GM19043 (cell line): ENCODE results near the gene RESP18.
"Not testable (repeated sequence)": the region's sequence is repeated elsewhere in the genome, so short reads cannot be mapped to it uniquely, and the experiment has no call there.

Source experiments
- ATAC-seq: cut with Tn5 transposase; IDR thresholded peaks from one replicate; pipeline ENCODE4 v1.9.1; 2021; ENCODE audit warnings: low read depth; ENCODE audit not compliant: unreplicated experiment

Gene RESP18

DNA sequence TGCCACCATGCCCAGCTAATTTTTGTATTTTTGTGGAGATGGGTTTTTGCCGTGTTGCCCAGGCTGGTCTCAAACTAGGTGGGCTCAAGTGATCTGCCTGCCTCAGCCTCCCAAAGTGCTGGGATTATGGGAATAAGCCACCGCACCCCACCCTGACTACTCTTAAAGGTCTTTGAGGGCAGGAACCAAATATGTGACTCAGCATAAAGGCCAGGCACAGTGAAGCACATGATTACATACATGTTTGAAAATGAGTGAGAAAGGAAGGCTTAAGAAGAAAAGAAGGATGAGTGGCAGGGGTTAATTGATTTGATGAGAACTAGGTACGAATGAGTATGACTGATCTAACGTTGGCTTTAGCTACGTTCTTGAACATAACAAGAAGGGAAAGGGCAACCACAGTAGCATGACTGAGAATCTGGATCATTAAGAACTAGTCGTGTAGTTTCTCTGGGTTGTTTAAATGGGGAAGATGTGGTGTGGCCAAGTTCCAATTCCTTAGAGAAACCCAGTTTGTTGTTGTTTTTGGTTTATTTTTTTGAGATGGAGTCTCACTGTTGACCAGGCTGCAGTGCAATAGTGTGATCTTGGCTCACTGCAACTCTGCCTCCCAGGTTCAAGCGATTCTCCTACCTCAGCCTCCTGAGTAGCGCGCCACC is 6.8 kb downstream of the RESP18 start:
- ATAC-seq: no peak

DNA sequence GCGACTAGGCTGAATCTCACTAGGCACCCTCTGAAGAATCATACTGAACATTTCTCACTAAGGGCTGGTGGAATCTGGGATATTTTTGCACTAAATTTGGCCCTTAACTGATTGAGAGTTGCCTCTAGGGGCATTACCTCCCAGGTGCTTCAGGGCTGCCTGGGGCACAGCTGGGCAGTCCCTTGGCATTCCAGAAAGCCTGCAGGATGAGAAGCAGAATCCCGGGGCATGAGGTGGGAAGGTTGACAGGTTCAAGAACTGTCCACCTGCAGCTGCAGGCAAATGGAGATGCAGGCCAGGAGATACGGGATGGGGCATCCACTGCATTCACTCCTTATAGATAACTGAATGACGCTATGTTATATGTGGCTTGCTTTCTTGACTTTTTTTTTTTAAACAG is 7.4 kb downstream of the RESP18 start:
- no peak for ATAC-seq

DNA sequence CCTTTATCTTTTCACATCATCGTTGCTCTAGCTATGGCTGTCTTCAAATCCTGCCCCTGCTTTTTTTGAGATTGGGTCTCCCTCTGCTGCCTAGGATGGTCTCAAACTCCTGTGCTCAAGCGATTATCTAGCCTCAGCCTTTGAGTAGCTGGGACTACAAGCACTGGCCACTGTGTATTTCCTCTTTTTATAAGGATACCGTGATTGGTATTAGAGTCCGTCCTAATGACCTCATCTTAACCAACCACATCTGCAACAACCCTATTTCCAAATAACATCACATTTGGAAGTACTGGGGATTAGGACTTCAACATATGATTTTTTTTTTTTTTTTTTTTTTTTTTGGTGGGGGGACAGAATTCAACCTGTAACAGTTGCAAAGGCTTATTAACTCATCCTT is 9.1 kb downstream of the RESP18 start:
- ATAC-seq: no peak

DNA sequence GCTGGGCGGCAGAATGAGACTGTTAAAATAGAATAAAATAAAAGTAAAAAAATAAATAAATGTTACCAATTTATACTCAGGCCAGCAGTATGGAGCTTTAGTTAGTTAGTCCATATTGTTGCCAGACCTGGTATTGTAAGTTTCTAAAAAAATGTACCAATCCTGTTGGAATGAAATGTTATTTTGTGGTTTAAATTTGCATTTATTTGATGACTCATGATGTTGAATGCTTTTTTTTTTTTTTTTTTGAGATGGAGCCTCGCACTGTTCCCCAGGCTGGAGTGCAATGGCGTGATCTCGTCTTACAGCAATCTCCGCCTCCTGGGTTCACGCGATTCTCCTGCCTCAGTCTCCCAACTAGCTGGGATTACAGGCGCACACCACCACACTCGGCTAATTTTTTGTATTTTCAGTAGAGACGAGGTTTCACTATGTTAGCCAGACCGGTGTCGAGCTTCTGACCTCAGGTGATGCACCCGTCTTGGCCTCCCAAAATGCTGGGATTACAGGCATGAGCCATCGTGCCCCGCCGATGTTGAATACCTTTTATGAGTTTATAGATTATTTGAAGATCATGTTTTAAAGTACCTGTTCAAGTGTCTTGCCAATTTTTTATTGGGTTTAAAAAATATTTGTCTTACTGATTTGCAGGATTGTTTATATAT is 17.6 kb downstream of the RESP18 start:
- no peak for ATAC-seq

DNA sequence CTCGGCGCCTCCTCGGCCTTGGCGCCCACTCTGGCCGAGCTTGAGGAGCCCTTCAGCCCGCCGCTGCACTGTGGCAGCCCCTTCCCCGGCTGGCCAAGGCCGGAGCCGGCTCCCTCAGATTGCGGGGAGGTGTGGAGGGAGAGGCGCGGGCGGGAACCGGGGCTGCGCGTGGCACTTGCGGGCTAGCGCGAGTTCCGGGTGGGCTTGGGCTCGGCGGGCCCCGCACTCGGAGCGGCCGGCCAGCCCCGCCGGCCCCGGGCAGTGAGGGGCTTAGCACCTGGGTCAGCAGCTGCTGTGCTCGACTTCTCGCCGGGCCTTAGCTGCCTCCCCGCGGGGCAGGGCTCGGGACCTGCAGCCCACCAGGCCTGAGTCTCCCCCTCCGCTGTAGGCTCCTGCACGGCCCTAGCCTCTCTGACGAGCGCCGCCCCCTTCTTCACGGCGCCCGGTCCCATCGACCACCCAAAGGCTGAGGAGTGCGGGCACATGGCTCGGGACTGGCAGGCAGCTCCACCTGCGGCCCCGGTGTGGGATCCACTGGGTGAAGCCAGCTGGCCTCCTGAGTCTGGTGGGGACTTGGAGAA is 19.8 kb downstream of the RESP18 start:
- ATAC-seq: not testable (repeated sequence)

DNA sequence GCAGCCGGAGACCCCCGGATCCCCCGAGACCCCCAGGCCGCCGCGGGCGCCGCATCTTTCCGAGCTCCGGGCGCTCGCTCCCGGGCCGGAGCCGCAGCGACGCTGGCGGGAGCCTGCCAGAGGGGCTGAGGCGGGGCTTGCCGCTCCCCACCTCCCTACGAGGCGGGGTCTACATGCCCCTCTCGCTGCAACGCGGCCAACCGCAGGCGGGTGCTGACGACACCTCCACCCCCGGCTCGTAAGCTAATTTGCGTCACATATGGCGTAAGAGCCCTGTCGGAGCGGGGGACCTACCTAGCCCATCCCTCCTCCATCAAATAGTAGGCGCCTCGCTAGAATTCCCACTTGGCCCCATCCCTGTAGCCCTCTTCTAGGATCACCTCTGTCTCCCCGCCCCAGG is 23.3 kb downstream of the RESP18 start, which contains the start of gene PTPRN:
PTPRN (minus strand) TSS at position 124 of the 400 bp plus-strand sequence; CDS start at position 55, 69 bp downstream.
- ATAC-seq: no peak

DNA sequence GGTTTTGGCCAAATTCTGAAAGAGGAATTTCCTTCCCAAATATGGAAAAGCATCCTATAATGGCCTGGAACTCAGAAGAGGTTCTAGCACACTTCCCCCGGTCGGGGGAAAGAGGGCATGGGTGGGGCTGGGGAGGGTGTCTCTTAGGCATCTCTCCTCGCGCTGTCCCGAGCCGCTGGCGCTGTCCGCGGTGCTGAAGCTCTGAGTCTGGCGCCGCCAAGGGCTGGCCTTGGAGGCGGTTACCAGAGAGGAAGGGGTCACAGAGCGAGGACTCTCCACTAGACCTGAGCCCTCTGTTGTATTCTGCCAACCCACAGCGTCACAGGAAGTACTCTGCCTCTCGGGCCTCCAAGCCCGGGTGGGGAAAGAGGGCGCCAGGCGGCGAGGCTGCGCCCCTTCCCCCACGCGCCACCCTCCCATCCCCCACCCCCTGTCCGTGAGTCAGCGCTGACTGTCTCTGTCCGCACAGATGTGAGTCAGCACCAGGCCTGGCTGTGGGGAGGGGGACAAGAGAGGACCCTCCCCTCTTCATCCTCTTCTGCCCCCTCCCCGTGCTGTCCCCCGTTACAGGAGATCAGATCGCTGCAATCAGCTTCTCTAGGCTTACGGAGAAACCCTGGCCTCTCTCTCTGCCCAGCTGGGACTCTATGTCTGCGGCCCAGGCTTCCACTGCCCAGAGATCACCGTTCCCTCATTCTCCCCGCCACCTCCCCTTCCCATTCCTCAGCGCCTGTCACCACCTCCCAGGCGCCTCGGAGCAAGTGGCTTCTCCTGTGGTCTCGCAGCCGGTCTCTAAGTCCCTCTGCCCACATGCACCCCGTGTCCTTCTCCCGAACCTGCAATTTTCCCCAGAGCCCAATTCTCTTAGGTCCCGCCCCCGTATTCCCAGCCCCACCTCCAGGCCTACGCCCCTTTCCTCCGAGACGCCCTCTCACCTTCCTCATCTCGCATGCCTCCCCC is 24.1 kb downstream of the RESP18 start:
- ATAC-seq: no peak

DNA sequence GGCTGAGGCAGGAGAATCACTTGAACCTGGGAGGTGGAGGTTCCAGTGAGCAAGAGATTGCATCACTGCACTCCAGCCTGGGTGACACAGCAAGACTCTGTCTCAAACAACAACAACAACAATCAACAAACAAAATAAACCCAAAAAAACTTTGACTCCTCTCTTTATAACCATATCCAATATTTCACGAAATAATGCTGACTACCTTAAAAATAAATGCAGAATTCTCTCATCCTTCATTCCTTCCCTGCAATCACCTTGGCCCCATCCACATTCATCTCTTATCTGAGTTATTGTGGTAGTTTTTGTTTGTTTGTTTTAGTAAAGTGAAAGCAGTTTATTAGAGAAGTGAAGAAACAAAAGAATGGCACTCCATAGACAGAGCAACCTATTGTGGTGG is 26.5 kb downstream of the RESP18 start:
- ATAC-seq: no peak

DNA sequence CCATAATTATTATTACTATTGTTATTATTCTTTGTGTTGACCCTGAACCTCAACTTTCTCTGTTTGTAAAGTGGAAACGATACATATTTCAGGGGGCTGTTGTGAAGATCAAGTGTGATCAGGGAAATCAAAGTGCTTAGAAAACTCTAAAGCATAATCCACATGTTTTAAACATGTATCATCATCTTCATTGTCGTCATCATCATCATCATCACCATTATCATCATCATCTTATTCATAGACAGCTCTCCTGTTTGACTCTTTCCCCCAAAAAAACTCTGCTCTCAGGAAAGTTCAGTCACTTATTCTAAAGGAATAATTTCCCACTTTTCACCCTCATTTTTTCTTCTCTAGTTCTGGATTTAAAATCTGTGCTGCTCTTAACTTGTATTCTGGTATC is 28.3 kb downstream of the RESP18 start:
- no peak for ATAC-seq

DNA sequence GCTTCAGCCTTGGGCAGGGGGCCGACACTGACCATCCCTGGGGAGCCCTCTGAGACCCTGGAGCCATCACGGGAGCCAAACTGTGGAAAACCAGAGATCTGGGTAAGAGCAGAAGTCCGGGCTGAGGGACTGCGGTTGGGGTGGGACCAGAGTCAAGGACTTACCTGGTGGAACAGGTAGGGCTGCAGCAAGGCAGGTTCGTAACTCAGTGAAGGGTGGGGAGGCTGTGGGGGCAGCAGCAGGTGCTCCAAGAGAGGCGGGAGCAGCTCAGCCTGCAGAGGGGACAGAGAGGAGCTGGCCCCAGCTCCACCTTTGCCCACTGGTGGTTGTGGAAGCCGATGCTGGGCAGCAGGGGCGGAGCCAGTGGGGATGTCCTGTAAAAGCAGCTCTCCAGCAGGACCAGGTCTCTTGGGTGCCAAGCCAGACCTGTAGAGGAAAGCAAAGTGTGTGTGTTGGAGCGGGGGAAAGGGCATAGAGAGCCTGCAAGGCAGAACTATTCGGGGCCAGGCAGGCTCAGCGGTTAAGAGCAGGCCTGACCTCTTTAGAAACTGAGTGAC is 30.1 kb downstream of the RESP18 start:
- no peak for ATAC-seq

DNA sequence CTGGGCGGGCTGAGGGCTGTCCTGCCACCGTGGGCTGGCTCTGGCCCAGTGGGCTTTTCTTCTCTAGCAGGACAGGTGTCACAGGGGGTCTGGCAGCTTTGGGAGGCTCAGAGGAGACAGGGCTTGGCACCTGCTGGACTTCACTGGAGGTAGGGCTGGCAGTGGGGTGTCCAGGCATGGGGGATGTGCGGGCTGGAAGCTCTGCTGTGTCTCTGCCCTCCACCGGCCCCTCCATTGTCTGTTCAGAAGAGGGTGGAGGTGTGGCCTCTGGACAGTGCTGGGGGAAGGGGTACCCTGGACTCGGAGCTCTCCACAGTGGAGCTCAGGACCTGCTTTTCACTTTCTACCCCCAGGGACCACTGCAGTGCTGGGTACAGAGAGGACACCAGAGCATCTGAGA is 32.5 kb downstream of the RESP18 start:
- no peak for ATAC-seq

DNA sequence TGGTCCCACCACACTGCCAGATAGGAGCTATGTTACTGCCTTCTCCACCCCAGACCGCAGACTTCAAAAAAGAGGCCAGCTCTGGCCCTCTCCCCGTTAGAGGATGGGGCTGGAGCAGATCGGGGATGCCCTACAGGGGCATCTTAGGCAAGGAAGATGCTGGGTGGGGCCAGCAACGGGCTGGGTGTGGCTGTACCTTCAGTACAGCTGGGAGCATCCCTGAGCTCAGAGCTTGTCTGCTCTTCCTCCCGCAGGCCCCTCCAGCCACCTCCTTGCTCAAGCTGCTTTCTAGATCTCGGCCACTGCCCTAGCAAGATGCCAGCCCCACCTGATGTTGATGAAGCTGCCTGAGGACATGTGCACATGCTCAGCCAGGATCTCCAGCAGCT is 33.2 kb downstream of the RESP18 start:
- ATAC-seq: no peak

DNA sequence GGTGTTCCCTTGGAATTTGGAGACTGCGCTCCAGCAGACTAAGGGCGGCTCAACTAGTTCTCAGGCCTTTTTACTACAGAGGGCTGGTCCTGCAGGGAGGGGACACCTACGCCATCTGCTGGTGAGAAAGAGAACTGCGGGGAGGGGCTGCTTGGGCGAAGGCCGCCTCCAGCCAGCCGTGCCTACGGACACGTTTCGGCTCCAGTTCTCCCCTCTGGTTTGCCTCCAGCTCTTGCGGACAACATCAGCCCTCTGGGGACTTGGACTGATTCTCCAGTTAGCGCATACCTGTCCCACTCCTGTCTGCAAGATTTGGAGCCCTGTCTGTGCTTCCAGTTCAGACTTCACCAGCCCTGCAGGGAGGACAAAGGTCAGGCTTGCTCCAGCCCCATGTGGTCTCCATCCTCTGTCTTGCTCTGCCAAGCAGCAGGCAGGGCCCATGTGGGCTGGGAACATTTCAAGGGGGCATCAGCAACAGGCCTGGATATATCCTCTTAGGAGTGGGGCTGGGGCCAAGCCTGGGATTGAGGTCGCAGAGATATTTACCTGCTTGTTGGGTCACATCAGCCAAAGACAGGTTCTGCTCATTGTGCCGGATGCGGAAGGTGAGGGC is 33.7 kb downstream of the RESP18 start:
- peak; percentile 57 for ATAC-seq

DNA sequence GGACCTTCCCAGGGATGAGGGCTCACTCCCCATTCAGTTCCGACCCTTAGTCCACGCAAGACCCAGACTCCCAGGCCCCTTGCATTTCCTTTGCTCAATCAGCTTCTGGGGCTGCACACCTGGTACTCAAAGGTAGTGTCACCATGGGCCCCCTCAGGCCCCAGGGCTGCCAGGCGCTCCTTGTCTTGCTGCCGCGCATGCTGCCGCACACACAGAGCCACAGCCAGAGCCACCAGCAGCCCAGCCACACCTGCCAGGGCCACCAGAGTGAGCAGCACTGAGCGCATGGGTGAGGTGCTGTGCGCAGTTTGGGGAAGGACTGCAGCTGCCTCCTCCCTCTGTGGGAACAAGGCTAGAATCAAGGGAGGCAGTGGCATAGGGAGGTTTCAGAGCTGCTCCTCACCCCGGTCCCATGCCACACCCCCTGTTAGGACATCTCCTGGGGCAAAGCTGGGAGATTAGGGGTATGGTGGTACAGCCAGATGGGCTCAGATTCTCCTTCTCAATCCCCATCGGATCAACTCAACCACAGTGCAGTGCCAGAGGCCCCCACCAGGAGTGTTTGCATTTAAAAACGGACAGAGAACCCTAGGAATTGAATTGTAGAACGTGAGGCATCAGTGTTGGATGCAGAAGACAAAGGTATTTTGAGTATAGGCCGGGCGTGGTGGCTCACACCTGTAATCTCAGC is 34.6 kb downstream of the RESP18 start:
- ATAC-seq: no peak

DNA sequence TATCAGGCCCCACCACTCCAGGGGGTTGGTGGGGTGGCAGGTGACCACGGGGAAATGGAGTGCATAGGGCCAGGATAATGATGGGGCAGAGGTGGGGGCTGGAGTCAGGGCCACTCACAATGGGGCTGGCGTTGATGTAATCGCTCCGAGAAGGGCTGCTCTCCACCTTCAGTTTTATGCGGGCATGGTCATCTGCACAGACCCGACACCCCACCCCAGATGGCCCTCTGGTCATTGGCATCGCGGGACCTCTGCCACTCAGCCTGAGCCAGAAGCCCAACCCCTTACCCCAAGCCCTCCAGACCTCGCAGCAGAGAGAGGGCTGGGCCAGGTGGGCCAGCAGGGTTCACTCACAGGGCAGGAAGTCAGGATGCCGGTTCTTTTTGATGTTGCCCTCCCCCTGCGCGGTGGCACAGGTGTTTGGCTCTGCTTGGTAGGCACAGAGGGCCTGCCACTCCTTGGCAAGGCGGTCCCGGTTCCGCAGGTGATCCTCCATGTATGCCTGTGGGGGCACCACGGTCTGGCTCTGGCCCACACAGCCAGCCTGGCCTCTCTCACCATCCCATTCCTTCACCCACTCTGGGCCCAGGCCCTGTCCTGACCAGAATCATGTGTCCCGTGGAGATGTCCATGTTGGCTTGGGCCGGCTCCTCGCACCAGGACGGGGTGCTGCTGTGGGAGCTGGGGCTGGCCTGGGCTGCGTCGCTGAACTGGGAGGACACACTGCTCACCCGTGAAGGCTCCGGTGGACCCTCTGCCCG is 35.7 kb downstream of the RESP18 start:
- no peak for ATAC-seq

DNA sequence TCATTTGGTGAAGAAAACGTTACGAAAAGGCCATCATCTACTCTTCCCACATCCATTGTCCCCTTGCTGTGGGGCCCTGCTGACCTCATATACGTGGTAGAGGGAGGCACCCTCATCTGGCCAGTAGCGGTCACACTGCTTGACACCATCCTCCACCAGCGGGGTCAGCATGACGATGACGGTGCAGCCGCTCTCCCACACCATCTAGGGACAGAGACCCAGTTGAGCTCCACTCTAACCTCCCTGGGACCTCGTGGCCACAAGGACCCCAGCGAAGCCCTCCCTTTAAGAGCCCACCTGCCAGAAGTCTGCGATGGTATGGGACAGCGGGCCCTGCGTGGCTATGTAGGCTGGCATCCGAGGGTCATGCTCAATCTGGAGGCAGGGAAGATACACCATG is 36.4 kb downstream of the RESP18 start:
- no peak for ATAC-seq

DNA sequence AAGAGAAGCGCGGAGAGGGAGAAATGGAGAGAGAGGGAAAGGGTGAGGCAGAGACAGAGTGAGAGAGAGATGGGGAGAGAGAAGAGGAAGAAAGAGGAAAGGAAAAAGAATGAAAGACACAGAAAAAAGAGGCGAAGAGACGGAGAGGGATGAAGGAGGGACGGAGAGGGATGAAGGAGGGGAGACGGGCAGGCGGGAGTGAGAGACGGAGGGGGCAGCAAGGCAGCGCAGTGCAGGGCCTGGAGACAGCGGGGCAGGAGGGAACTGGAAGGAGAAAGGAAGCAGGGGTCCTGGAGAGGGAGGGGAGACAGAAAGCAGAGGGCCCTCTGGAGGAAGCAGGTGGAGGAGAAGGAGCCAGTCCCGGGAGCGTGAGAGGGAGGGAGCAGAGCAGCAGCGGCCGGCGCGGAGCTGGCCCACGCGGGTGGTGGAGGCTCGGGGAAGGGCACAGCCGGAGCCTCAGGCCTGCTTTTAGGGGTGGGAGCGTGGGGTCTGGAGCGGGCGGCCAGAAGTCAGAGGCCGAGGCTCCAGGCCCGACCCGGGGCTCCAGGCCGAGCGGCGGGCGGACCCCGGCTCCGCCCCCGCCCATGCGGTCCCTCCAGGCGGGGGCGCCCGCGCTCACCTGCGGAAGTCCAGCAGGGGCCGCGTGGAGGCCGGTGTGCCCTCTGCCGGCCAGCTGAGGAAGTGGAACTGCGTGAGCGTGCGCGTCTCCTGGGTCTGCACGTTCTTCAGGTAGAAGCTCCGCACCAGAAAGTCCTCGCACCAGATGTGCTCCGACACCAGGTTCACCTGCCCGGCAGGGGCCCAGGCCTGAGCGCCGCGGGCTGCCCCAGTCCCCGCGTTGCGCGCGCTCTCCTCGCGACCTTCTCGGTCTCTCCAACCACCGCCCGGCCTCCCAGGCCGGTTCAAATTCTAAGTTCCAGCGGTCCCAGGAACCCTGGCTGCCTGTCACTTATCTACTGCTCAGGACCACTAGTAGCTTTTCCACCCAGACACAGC is 37.9 kb downstream of the RESP18 start:
- peak; percentile 83 for ATAC-seq

DNA sequence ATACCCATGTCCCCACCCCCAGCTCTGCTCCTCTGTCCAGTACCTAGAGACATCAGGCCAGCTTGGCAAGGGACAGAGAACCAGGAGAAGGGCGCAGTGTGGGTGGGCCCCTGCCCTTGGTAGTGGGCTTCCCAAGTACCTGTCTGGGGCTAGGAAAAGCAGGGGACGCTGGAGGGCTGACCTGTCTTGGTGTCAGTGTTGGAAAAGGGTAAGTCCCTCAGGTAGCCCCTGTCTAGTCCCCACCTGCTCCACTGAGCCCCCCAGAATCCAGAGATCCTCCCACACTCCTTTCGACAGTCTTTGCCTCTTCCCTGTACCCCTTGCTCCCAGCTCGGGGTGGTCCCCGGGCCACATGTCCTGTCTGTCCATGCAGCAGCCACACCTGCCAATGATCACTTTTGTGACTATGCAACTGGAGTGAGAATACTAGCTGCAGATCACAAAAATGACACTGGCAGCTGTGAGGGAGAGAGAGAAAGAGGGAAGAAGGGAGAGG is 38.8 kb downstream of the RESP18 start:
- no peak for ATAC-seq
